GM12873 (cell line): ENCODE results near the gene VAMP8.

Experiments used
- TF ChIP-seq, protein P1 (sequence below): IDR thresholded peaks from 2 replicates; pipeline ENCODE4 v1.5.1; 2012; ENCODE audit warnings: low read depth, mild to moderate bottlenecking, moderate library complexity, low read length, control low read depth; ENCODE audit not compliant: insufficient read depth; ENCODE audit errors: missing control alignments

VAMP8 gene

GRCh38 chr2:85615413-85615728, 38.0 kb downstream of the VAMP8 start:
- TF ChIP-seq, protein P1, sequence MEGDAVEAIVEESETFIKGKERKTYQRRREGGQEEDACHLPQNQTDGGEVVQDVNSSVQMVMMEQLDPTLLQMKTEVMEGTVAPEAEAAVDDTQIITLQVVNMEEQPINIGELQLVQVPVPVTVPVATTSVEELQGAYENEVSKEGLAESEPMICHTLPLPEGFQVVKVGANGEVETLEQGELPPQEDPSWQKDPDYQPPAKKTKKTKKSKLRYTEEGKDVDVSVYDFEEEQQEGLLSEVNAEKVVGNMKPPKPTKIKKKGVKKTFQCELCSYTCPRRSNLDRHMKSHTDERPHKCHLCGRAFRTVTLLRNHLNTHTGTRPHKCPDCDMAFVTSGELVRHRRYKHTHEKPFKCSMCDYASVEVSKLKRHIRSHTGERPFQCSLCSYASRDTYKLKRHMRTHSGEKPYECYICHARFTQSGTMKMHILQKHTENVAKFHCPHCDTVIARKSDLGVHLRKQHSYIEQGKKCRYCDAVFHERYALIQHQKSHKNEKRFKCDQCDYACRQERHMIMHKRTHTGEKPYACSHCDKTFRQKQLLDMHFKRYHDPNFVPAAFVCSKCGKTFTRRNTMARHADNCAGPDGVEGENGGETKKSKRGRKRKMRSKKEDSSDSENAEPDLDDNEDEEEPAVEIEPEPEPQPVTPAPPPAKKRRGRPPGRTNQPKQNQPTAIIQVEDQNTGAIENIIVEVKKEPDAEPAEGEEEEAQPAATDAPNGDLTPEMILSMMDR = no peak

- TF ChIP-seq, protein P1 = no peak
Measured at GRCh38 chr2:85619617-85620016, 42.2 kb downstream of the VAMP8 start.

DNA sequence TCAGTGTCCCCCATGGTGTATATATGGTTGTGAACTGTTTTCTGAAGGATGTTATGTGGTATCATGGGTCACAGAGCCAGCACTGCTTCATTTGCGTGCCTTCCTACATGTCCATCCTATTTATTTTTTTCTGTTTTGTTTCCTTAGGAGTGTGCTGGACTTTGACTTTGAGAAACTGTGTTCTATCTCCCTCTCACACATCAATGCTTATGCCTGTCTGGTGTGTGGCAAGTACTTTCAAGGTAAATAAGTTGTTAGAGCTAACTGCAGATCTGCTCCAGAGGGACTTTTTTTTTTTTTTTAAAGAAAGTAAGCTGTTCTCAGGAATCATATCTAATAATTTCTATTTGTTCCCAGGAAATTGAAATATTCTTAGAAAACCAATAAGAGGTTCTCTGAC, 44.0 kb downstream of the VAMP8 start:
- TF ChIP-seq, protein P1 = no peak

- TF ChIP-seq, protein P1 = no peak
Measured at GRCh38 chr2:85623991-85624390, 46.6 kb downstream of the VAMP8 start.

DNA sequence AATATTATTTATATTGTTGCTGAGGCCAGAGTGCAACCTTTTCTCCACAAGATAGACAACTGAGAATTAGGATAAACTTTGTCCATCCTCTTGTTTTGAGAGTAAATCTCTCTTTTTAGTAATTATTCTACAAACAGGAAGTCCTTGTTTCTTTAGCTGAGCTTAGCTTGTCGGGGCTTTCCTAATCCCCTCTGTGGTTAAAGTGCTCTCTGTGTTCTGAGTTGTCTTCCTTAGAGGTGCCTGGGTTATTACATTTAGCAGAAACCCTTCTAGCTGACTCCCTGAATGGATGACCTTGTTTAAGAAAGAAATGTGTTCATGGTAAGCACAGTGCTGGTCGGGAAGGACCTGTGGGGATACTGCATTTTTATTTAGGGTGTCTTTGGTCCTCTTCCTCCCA, 51.3 kb downstream of the VAMP8 start:
- TF ChIP-seq, protein P1 = no peak

- TF ChIP-seq, protein P1 = no peak
Measured at GRCh38 chr2:85631316-85631715, 53.9 kb downstream of the VAMP8 start.
